Liver (tissue), 9 donors: Measurements from ENCODE around the gene R3HDML. TPM values are rescaled to one million over a fixed set of nuclear protein-coding genes. Genes with fewer than 3 reads are reported as not detected.

Source experiments
- DNase-seq: peaks from one replicate; pipeline ENCODE4 v3.0.0-alpha.2; 2017; ENCODE audit warnings: low spot score
- H3K27ac ChIP-seq, 2 donors: one replicate each; pipeline ENCODE4 v1.7.0; 2013; ENCODE audit warnings: inconsistent platforms in 2 of 2, low read length in 2 of 2, control low read depth in 1 of 2, low read depth in 1 of 2, mild to moderate bottlenecking in 1 of 2
- H3K27me3 ChIP-seq, 4 donors: one replicate each; pipeline versions ENCODE4 v1.6.1 to v1.7.0; 2013; ENCODE audit warnings: low read length in 3 of 4, inconsistent platforms in 1 of 4, mild to moderate bottlenecking in 1 of 4, moderate library complexity in 1 of 4; ENCODE audit not compliant: control insufficient read depth in 4 of 4, insufficient read depth in 4 of 4
- H3K36me3 ChIP-seq, 4 donors: one replicate each; pipeline versions ENCODE4 v1.6.1 to v1.7.0; 2013; ENCODE audit warnings: low read length in 3 of 4, mild to moderate bottlenecking in 3 of 4, low read depth in 1 of 4, moderate library complexity in 1 of 4; ENCODE audit not compliant: control insufficient read depth in 4 of 4, insufficient read depth in 3 of 4
- H3K4me1 ChIP-seq, 4 donors: one replicate each; pipeline versions ENCODE4 v1.6.1 to v1.7.0; 2013; ENCODE audit warnings: low read length in 3 of 4, mild to moderate bottlenecking in 3 of 4, moderate library complexity in 1 of 4; ENCODE audit not compliant: control insufficient read depth in 4 of 4, insufficient read depth in 4 of 4
- H3K4me3 ChIP-seq, 3 donors: one replicate each; pipeline versions ENCODE4 v1.6.1 to v1.7.0; 2013; ENCODE audit warnings: low read length in 3 of 3, control low read depth in 1 of 3, low read depth in 1 of 3, mild to moderate bottlenecking in 1 of 3
- H3K9ac ChIP-seq, 2 donors: one replicate each; pipeline ENCODE4 v1.7.0; 2013; ENCODE audit warnings: low read length in 2 of 2, mild to moderate bottlenecking in 2 of 2, moderate library complexity in 2 of 2, control low read depth in 1 of 2, low read depth in 1 of 2
- H3K9me3 ChIP-seq, 4 donors: one replicate each; pipeline versions ENCODE4 v1.6.1 to v1.7.0; 2013; ENCODE audit warnings: low read length in 3 of 4; ENCODE audit not compliant: control insufficient read depth in 4 of 4
- ATF3 ChIP-seq: IDR thresholded peaks from 2 replicates; pipeline ENCODE4 v1.6.1; 2016; ENCODE audit warnings: antibody characterized with exemption
- CTCF ChIP-seq: fragments of 150-350 bp; IDR thresholded peaks from 2 replicates; pipeline ENCODE4 v1.5.1; 2017; ENCODE audit warnings: improper control_type of control experiment, low read depth, low read length; ENCODE audit not compliant: missing input control
- EGR1 ChIP-seq, 2 donors: IDR thresholded peaks; 2 replicates each; pipeline ENCODE4 v1.6.1; 2016 to 2018; ENCODE audit warnings: antibody characterized with exemption in 2 of 2, low read depth in 2 of 2
- FOXA1 ChIP-seq: IDR thresholded peaks from 2 replicates; pipeline ENCODE4 v1.6.1; 2016; ENCODE audit warnings: antibody characterized with exemption
- FOXA2 ChIP-seq: IDR thresholded peaks from 2 replicates; pipeline ENCODE4 v1.6.1; 2016; ENCODE audit warnings: antibody characterized with exemption
- GABPA ChIP-seq, 2 donors: IDR thresholded peaks in 1 of 2; conservative IDR thresholded peaks in 1 of 2; 2 replicates each; pipeline ENCODE4 v1.6.1; 2016; ENCODE audit warnings: antibody characterized with exemption in 2 of 2, mild to moderate bottlenecking in 1 of 2, moderate library complexity in 1 of 2
- HNF4A ChIP-seq, 2 donors: conservative IDR thresholded peaks; 2 replicates each; pipeline ENCODE4 v1.6.1; 2016; ENCODE audit warnings: antibody characterized with exemption in 2 of 2, mild to moderate bottlenecking in 2 of 2
- HNF4G ChIP-seq: IDR thresholded peaks from 2 replicates; pipeline ENCODE4 v1.6.1; 2016; ENCODE audit warnings: antibody characterized with exemption
- JUND ChIP-seq, 2 donors: IDR thresholded peaks; 2 replicates each; pipeline ENCODE4 v1.6.1; 2016; ENCODE audit warnings: antibody characterized with exemption in 2 of 2
- NR2F2 ChIP-seq: IDR thresholded peaks from 2 replicates; pipeline ENCODE4 v1.6.1; 2016; ENCODE audit warnings: antibody characterized with exemption
- RAD21 ChIP-seq, 2 donors: IDR thresholded peaks; 2 replicates each; pipeline ENCODE4 v1.6.1; 2016; ENCODE audit warnings: antibody characterized with exemption in 2 of 2, mild to moderate bottlenecking in 2 of 2
- REST ChIP-seq: IDR thresholded peaks from 2 replicates; pipeline ENCODE4 v1.6.1; 2016; ENCODE audit warnings: antibody characterized with exemption, mild to moderate bottlenecking
- RXRA ChIP-seq, 2 donors: IDR thresholded peaks; 2 replicates each; pipeline ENCODE4 v1.6.1; 2017 to 2018; ENCODE audit warnings: antibody characterized with exemption in 2 of 2, mild to moderate bottlenecking in 1 of 2
- SP1 ChIP-seq: IDR thresholded peaks from 2 replicates; pipeline ENCODE4 v1.6.1; 2018; ENCODE audit warnings: antibody characterized with exemption, mild to moderate bottlenecking
- TAF1 ChIP-seq: conservative IDR thresholded peaks from 2 replicates; pipeline ENCODE4 v1.6.1; 2016; ENCODE audit warnings: antibody characterized with exemption, mild to moderate bottlenecking
- YY1 ChIP-seq: IDR thresholded peaks from 2 replicates; pipeline ENCODE4 v1.6.1; 2016; ENCODE audit warnings: antibody characterized with exemption, mild to moderate bottlenecking
- WGBS: extraction: QIAGEN DNeasy Blood & Tissue Kit; methylation state at CpG from one replicate; pipeline ENCODE4 v1.1.7; 2013; 5-methylcytosine and 5-hydroxymethylcytosine counted together
- polyA plus RNA-seq, 2 donors: library from polyadenylated mRNA; stranded (reverse) in 1 of 2; unstranded in 1 of 2; fragments of 200-250 nt in 1 of 2; fragments of >200 nt in 1 of 2; fragmentation: Nextera tagmentation in 1 of 2; extraction: Ambion mirVana in 1 of 2; gene quantifications; one replicate each; pipeline versions ENCODE4 v1.2.1 to v1.2.3, GENCODE V29; 2013 to 2015
- total RNA-seq, 2 donors: library from RNA; depleted of rRNA; stranded (reverse); fragments of >200 nt; gene quantifications; one replicate each; pipeline ENCODE4 v1.2.3, GENCODE V29; 2014
- TF ChIP-seq, protein P1 (sequence below): IDR thresholded peaks from 2 replicates; pipeline ENCODE4 v1.6.1; 2016; ENCODE audit warnings: antibody characterized with exemption
- TF ChIP-seq, protein P2 (sequence below): IDR thresholded peaks from 2 replicates; pipeline ENCODE4 v1.6.1; 2016; ENCODE audit warnings: antibody characterized with exemption
- donor health status: healthy.
- donor health status: healthy.
- donor health status: healthy.
- donor health status: healthy.
- donor health status: healthy.

The R3HDML gene
- total and polyA plus RNA-seq, 4 donors: not detected

- Histone ChIP-seq H3K27ac (peak overlapping the region; percentile 91 to 93), H3K4me3 (peak overlapping the region; percentile 52 to 81 (median 58)), H3K9ac (peak overlapping the region; percentile 44 to 97), H3K4me1 (peaks cover 16 to 77% (median 53%) of the 10 kb centered on the region in 4 donors), H3K36me3 (peaks cover 0 to 7% (median 3%) of the 10 kb centered on the region in 4 donors), H3K27me3 (no peaks in the 10 kb centered on the region), H3K9me3 (no peaks in the 10 kb centered on the region)
- DNase-seq: no peak
- WGBS: 21% methylated on average over 2 of the region's 2 CpGs
- TF ChIP-seq FOXA2: peak; percentile 89
- peak; percentile 58 for TF ChIP-seq HNF4G
- peak; percentile 82 for TF ChIP-seq TAF1
- no peak for TF ChIP-seq RXRA (IDR thresholded peaks at IDR 0.05)
- no peak for TF ChIP-seq CTCF
- peak in 1 of 2 donors; percentile 77 for TF ChIP-seq HNF4A (conservative IDR thresholded peaks at IDR 0.05)
- TF ChIP-seq EGR1 (IDR thresholded peaks at IDR 0.05; ENCODE audit: low read depth in 2 of 2): no peak
- no peak for TF ChIP-seq SP1
- peak; percentile 89 for TF ChIP-seq YY1
- peak in 1 of 2 donors; percentile 61 for TF ChIP-seq RAD21 (IDR thresholded peaks at IDR 0.05)
- peak; percentile 91 for TF ChIP-seq FOXA1
- no peak for TF ChIP-seq NR2F2
- TF ChIP-seq GABPA (IDR thresholded peaks at IDR 0.05 in 1 of 2, conservative IDR thresholded peaks at IDR 0.05 in 1 of 2): no peak
- TF ChIP-seq REST: peak; percentile 87
- peak in 1 of 2 donors; percentile 87 for TF ChIP-seq JUND (IDR thresholded peaks at IDR 0.05)
- TF ChIP-seq, protein P1, sequence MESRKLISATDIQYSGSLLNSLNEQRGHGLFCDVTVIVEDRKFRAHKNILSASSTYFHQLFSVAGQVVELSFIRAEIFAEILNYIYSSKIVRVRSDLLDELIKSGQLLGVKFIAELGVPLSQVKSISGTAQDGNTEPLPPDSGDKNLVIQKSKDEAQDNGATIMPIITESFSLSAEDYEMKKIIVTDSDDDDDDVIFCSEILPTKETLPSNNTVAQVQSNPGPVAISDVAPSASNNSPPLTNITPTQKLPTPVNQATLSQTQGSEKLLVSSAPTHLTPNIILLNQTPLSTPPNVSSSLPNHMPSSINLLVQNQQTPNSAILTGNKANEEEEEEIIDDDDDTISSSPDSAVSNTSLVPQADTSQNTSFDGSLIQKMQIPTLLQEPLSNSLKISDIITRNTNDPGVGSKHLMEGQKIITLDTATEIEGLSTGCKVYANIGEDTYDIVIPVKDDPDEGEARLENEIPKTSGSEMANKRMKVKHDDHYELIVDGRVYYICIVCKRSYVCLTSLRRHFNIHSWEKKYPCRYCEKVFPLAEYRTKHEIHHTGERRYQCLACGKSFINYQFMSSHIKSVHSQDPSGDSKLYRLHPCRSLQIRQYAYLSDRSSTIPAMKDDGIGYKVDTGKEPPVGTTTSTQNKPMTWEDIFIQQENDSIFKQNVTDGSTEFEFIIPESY: no peak
- TF ChIP-seq, protein P2, sequence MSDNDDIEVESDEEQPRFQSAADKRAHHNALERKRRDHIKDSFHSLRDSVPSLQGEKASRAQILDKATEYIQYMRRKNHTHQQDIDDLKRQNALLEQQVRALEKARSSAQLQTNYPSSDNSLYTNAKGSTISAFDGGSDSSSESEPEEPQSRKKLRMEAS: no peak
- peak; percentile 57 for TF ChIP-seq ATF3
These were observed 57.5 kb downstream of the R3HDML start for GRCh38 chr20:44394452-44394701.
